HepG2 (cell line): ENCODE results near the gene ADPGK. TPM values are rescaled to one million over a fixed set of nuclear protein-coding genes. Genes with fewer than 3 reads are reported as not detected.
A peak's percentile ranks its signal among the peaks of the same experiment; 100 is the strongest.

ENCODE experiments used
- ATAC-seq: fragments of 200-7000 bp; cut with Tn5 transposase; 3 replicates; pipeline ENCODE4 v1.9.1; 2020; ENCODE audit warnings: mild to moderate bottlenecking, moderate library complexity
- BruUV-seq: library from RNA; stranded (reverse); fragments of 400-500 nt; replicated peaks from 2 replicates; lab custom pipeline; 2021; lab: Mats Ljungman, UMichigan
- CTCF ChIA-PET: fragments of 300-600 bp; formaldehyde crosslinking; extraction: SDS; loops from one replicate; lab custom pipeline; 2021; ENCODE audit warnings: low total read pairs, inconsistent platforms, low intra/inter-chr PET ratio; lab: Yijun Ruan, JAX
- POLR2A ChIA-PET: fragments of 350-600 bp; sonication (Branson Sonifier 250); formaldehyde crosslinking; loops from one replicate; lab custom pipeline; 2020; ENCODE audit warnings: antibody characterized with exemption, inconsistent platforms; lab: Yijun Ruan, JAX
- DNase-seq: peaks from one replicate; pipeline ENCODE4 v3.0.0-alpha.2; 2015; ENCODE audit warnings: low spot score
- FAIRE-seq: peaks from 3 replicates; lab custom pipeline; 2011; peaks lifted over from hg19 to GRCh38; lab: Jason Lieb, UNC
- H2AFZ ChIP-seq: one replicate; pipeline ENCODE4 v1.6.1; 2011; ENCODE audit warnings: low read length, inconsistent platforms
- H3K27ac ChIP-seq: fragments of 300-600 bp; 3 replicates; pipeline ENCODE4 v1.8.0; 2011; ENCODE audit warnings: mixed run types, mild to moderate bottlenecking, mixed read lengths, low read length, inconsistent platforms; ENCODE audit not compliant: insufficient read depth; ENCODE audit errors: extremely low read length
- H3K27me3 ChIP-seq, 2 experiments: fragments of 200-600 bp in 1 of 2; 2 replicates in 1 of 2; 3 replicates in 1 of 2; pipeline versions ENCODE4 v1.6.0 to v1.8.0; 2011; ENCODE audit warnings: low read length in 2 of 2, mild to moderate bottlenecking in 2 of 2, moderate library complexity in 2 of 2, inconsistent platforms in 1 of 2; ENCODE audit not compliant: insufficient read depth in 2 of 2, control insufficient read depth in 1 of 2
- H3K36me3 ChIP-seq, 2 experiments: fragments of 200-600 bp in 1 of 2; replicated peaks in 1 of 2; 2 replicates in 1 of 2; 3 replicates in 1 of 2; pipeline versions ENCODE4 v1.5.1 to v1.8.0; 2011; ENCODE audit warnings: low read length in 2 of 2, inconsistent platforms in 1 of 2; ENCODE audit not compliant: insufficient read depth in 2 of 2, control insufficient read depth in 1 of 2
- H3K4me1 ChIP-seq: 2 replicates; pipeline ENCODE4 v1.5.1; 2012; ENCODE audit warnings: low read length, inconsistent platforms; ENCODE audit not compliant: insufficient read depth
- H3K4me2 ChIP-seq: 2 replicates; pipeline ENCODE4 v1.6.0; 2011; ENCODE audit warnings: low read depth, low read length, inconsistent platforms
- H3K4me3 ChIP-seq, 3 experiments: fragments of 200-600 bp in 1 of 3; sonication (generic), shearing (Covaris generic) in 1 of 3; replicated peaks in 1 of 3; 2 replicates each; pipeline ENCODE4 v1.5.1; 2011 to 2016; ENCODE audit warnings: low read length in 3 of 3, inconsistent platforms in 2 of 3, low read depth in 2 of 3, mild to moderate bottlenecking in 2 of 3, control low read depth in 1 of 3, mixed read lengths in 1 of 3; ENCODE audit not compliant: insufficient read depth in 1 of 3
- H3K79me2 ChIP-seq: one replicate; pipeline ENCODE4 v1.6.1; 2011; ENCODE audit warnings: low read length, inconsistent platforms; ENCODE audit not compliant: insufficient read depth
- H3K9ac ChIP-seq: 2 replicates; pipeline ENCODE4 v1.6.0; 2011; ENCODE audit warnings: mild to moderate bottlenecking, low read depth, low read length, inconsistent platforms; ENCODE audit not compliant: insufficient read depth
- H3K9me3 ChIP-seq: 2 replicates; pipeline ENCODE4 v1.5.1; 2012; ENCODE audit warnings: mild to moderate bottlenecking, low read length
- H4K20me1 ChIP-seq: 2 replicates; pipeline ENCODE4 v1.6.0; 2011; ENCODE audit warnings: inconsistent platforms, mild to moderate bottlenecking, low read length, moderate library complexity; ENCODE audit not compliant: insufficient read depth
- ESRRA ChIP-seq: sonication (generic); formaldehyde crosslinking; IDR thresholded peaks from 2 replicates; pipeline ENCODE4 v1.5.1; 2020; ENCODE audit warnings: mild to moderate bottlenecking, low read depth, missing genetic modification reagents
- GMEB2 ChIP-seq: IDR thresholded peaks from 2 replicates; pipeline ENCODE4 v1.6.1; 2016; ENCODE audit warnings: missing biosample characterization, missing genetic modification reagents, low read depth
- HNF4A ChIP-seq: sonication (generic); formaldehyde crosslinking; IDR thresholded peaks from 2 replicates; pipeline ENCODE4 v1.4.0; 2020; ENCODE audit warnings: missing genetic modification reagents
- IRF1 ChIP-seq: sonication (generic); formaldehyde crosslinking; IDR thresholded peaks from 2 replicates; pipeline ENCODE4 v1.4.0; 2020; ENCODE audit warnings: low read depth, mild to moderate bottlenecking, missing genetic modification reagents
- KDM6A ChIP-seq: IDR thresholded peaks from 2 replicates; pipeline ENCODE4 v1.6.1; 2016; ENCODE audit warnings: low read depth
- MED1 ChIP-seq: sonication (generic); formaldehyde crosslinking; IDR thresholded peaks from 2 replicates; pipeline ENCODE4 v1.4.0; 2020; ENCODE audit warnings: missing genetic modification reagents
- NPAS2 ChIP-seq: sonication (generic); formaldehyde crosslinking; IDR thresholded peaks from 2 replicates; pipeline ENCODE4 v1.8.0; 2022; ENCODE audit warnings: mild to moderate bottlenecking, missing genetic modification reagents, borderline replicate concordance
- POLR2G ChIP-seq: fragments of 200-400 bp; formaldehyde crosslinking; IDR thresholded peaks from 2 replicates; pipeline ENCODE4 v1.6.1; 2018; ENCODE audit warnings: mild to moderate bottlenecking, low read depth, low read length, moderate library complexity
- SOX6 ChIP-seq, 2 experiments: fragments of 450-650 bp in 1 of 2; sonication (generic) in 1 of 2; formaldehyde crosslinking in 1 of 2; IDR thresholded peaks; 2 replicates each; pipeline versions ENCODE4 v1.4.0 to v1.6.1; 2017 to 2020; ENCODE audit warnings: antibody characterized with exemption in 1 of 2, mild to moderate bottlenecking in 1 of 2, missing genetic modification reagents in 1 of 2
- TARDBP ChIP-seq: sonication (generic); formaldehyde crosslinking; IDR thresholded peaks from 2 replicates; pipeline ENCODE4 v1.8.0; 2022; ENCODE audit warnings: mild to moderate bottlenecking, missing genetic modification reagents
- ZNF224 ChIP-seq: sonication (generic); formaldehyde crosslinking; IDR thresholded peaks from 2 replicates; pipeline ENCODE4 v1.5.0; 2020; ENCODE audit warnings: mild to moderate bottlenecking, missing genetic modification reagents
- ZNF550 ChIP-seq: sonication (generic); formaldehyde crosslinking; IDR thresholded peaks from 2 replicates; pipeline ENCODE4 v1.4.0; 2020; ENCODE audit warnings: mild to moderate bottlenecking, missing genetic modification reagents, borderline replicate concordance
- ZNF670 ChIP-seq: sonication (generic); formaldehyde crosslinking; IDR thresholded peaks from 2 replicates; pipeline ENCODE4 v1.8.0; 2022; ENCODE audit warnings: mild to moderate bottlenecking, missing genetic modification reagents, borderline replicate concordance
- ZSCAN21 ChIP-seq: sonication (generic); formaldehyde crosslinking; IDR thresholded peaks from 2 replicates; pipeline ENCODE4 v1.8.0; 2022; ENCODE audit warnings: mild to moderate bottlenecking, missing genetic modification reagents, moderate library complexity, borderline replicate concordance
- WGBS: methylation state at CpG from one replicate; pipeline ENCODE4 v1.1.6; 2017; ENCODE audit warnings: low lambda C conversion rate; 5-methylcytosine and 5-hydroxymethylcytosine counted together
- in situ Hi-C: cut with HindIII; loops from 2 replicates; pipeline ENCODE4 v1.10.0; 2017; ENCODE audit warnings: low pct_unique_long_range_greater_than_20kb; ENCODE audit not compliant: extremely low pct_ligation_motif_present
- intact Hi-C: fragments of 100-400 bp; cut with micrococcal nuclease; formaldehyde crosslinking; loops from one replicate; pipeline ENCODE4 v1.10.0; 2022; ENCODE audit not compliant: unreplicated experiment
- polyA plus RNA-seq, 8 experiments: library from polyadenylated mRNA; depleted of rRNA in 3 of 8; stranded (reverse) in 7 of 8; unstranded in 1 of 8; fragments of >200 nt; fragmentation: Illumina TruSeq in 4 of 8; extraction: Trizol in 4 of 8; gene quantifications; 2 replicates each; pipeline versions ENCODE4 v1.2.1 to v1.2.3, GENCODE V29; 2011 to 2016; ENCODE audit warnings: low read depth in 4 of 8, missing spikeins in 1 of 8, mixed read lengths in 1 of 8; ENCODE audit not compliant: insufficient read depth in 1 of 8
- total RNA-seq, 5 experiments: library from RNA; depleted of rRNA; stranded (reverse); fragments of >200 nt; fragmentation: Illumina TruSeq; extraction: Trizol; gene quantifications; 2 replicates each; pipeline ENCODE4 v1.2.3, GENCODE V29; 2016; ENCODE audit warnings: low read depth in 1 of 5

The ADPGK gene
- total and polyA plus RNA-seq, 2 of the 13 experiments (the other 11 are each of a cell fraction or from before 2014, with no cell fraction given), result 61.6 to 67.5 TPM

DNA sequence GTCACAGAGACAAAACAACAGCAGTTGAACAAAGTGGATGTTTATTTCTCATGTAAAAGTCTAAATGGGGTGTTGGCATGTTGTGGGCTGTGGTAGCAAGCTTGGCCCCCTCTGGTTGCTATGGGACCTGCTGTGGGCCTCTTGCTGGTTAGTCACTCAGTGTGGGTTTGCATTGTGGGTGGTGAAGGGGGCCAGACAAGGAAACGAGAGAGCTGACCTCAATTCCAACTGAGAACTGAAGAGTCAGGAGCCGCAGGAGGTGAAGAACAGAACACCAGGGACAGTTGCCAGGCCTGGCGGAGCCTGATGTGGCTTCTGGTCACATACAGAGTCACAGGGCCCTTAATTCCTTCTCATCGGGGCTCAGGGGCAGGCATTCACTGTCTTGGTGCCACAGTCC, 1.9 kb upstream of the ADPGK start:
- Histone ChIP-seq H3K9me3 (no peaks in the 10 kb centered on the region), H3K4me1 (peaks cover 46% of the 10 kb centered on the region), H4K20me1 (no peaks in the 10 kb centered on the region; the same call in 1 of the 2 replicates), H3K36me3 (no peaks in the 10 kb centered on the region), H3K4me3 (peak overlapping the region in 1 of 3 experiments; percentile 9; a peak in 1 of 6 replicates), H3K79me2 (peaks cover 29% of the 10 kb centered on the region), H2AFZ (peak overlapping the region; percentile 17), H3K27ac (no peak overlapping the region), H3K4me2 (peak overlapping the region; percentile 98), H3K27me3 (peaks cover 0 to 9% of the 10 kb centered on the region in 2 experiments; a peak in 1 of 5 replicates), H3K9ac (0 out of 2 replicates have a peak overlapping the region, but pooled peaks have one; percentile 1)
- ChIA-PET CTCF (no interaction called here), POLR2A (no interaction called here)
- in situ Hi-C loops (no loop called here), intact Hi-C loops (no loop called here)
- TF ChIP-seq ZNF224 (CRISPR knock-in tag), result no peak
- no peak for TF ChIP-seq SOX6 (IDR thresholded peaks at IDR 0.05)
- 0 out of 2 replicates have a peak, but pooled peaks have one; percentile 3 for TF ChIP-seq SOX6 (CRISPR knock-in tag; IDR thresholded peaks at IDR 0.05)
- no peak for DNase-seq
- peak; percentile 11; the same call in 1 of the 3 replicates for ATAC-seq
- WGBS, result 33% methylated on average over 4 of the region's 4 CpGs
- FAIRE-seq, result no peak
- BruUV-seq, result no TSS peak

DNA sequence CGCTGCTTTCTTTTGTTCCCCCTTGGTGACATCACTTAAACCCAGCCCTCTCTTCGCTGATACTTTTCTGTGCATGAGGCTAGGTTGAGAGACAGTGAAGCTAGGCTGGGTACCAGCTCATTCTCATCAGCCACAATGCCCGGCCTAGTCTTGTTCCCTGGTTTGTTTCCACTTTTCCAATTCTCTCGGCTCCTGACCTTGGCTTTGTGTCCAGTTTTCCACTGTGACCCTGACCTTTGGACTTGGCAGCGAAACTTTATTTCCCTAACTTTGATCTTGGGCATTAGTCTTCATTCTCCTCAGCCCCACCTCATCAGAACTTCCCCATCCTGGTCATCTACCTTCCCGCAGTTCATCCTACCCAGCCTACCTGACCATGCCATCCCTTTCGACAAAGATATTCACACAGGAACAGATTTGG, 908 bp upstream of the ADPGK start:
- DNase-seq, result no peak
- peak overlapping the region; percentile 77 for H3K27ac ChIP-seq
- H4K20me1 ChIP-seq, result no peaks in the 10 kb centered on the region; the same call in 1 of the 2 replicates
- H3K9me3 ChIP-seq, result no peaks in the 10 kb centered on the region
- in situ Hi-C loops (no loop called here), intact Hi-C loops (loop anchor here (5.0 kb wide), 2 partner anchors 62 to 268 kb away; partner anchors contain the start of gene NEO1)
- peak overlapping the region; percentile 67 for H2AFZ ChIP-seq
- no peaks in the 10 kb centered on the region for H3K36me3 ChIP-seq
- peaks cover 46% of the 10 kb centered on the region for H3K4me1 ChIP-seq
- H3K27me3 ChIP-seq, result peaks cover 0 to 4% of the 10 kb centered on the region in 2 experiments; a peak in 1 of 5 replicates
- peak overlapping the region; percentile 86 for H3K9ac ChIP-seq
- BruUV-seq, result no TSS peak
- H3K4me2 ChIP-seq, result peak overlapping the region; percentile 98
- H3K4me3 ChIP-seq, result peak overlapping the region; percentile 85 to 94 (median 93)
- ATAC-seq, result peak; percentile 34
- peaks cover 32% of the 10 kb centered on the region for H3K79me2 ChIP-seq
- FAIRE-seq, result no peak
- 18% methylated on average over 7 of the region's 7 CpGs for WGBS
- ChIA-PET POLR2A (interaction anchor here (1.0 kb wide), 1 partner anchor 33 kb away, joined by 3 read pairs; no protein-coding TSS in a partner anchor), CTCF (no interaction called here)
- TF ChIP-seq MED1 (CRISPR knock-in tag), result no peak
- TF ChIP-seq IRF1 (CRISPR knock-in tag), result no peak
- TF ChIP-seq KDM6A (CRISPR knock-in tag), result no peak
- no peak for TF ChIP-seq POLR2G
- 0 out of 2 replicates have a peak, but pooled peaks have one; percentile 39 for TF ChIP-seq HNF4A (CRISPR knock-in tag)
- TF ChIP-seq ESRRA (CRISPR knock-in tag), result 0 out of 2 replicates have a peak, but pooled peaks have one; percentile 23
- no peak for TF ChIP-seq GMEB2 (CRISPR knock-in tag)
- TF ChIP-seq ZSCAN21 (CRISPR knock-in tag), result no peak
- no peak for TF ChIP-seq NPAS2 (CRISPR knock-in tag)
- 0 out of 2 replicates have a peak, but pooled peaks have one; percentile 25 for TF ChIP-seq TARDBP (CRISPR knock-in tag)
- TF ChIP-seq ZNF550 (CRISPR knock-in tag), result no peak
- peak; percentile 32; the same call in 1 of the 2 replicates for TF ChIP-seq ZNF670 (CRISPR knock-in tag)
